Measurements from ENCODE around the gene TEP1. TPM values are rescaled to one million over a fixed set of nuclear protein-coding genes. Genes with fewer than 3 reads are reported as not detected.

The TEP1 gene
- total and polyA plus RNA-seq, 2 of the 13 experiments (the other 11 are each of a cell fraction or from before 2014, with no cell fraction given) = 11.0 to 12.8 TPM

GRCh38 chr14:20455355-20456300, 42.3 kb upstream of the TEP1 start (continued):
- TF ChIP-seq, protein P1, sequence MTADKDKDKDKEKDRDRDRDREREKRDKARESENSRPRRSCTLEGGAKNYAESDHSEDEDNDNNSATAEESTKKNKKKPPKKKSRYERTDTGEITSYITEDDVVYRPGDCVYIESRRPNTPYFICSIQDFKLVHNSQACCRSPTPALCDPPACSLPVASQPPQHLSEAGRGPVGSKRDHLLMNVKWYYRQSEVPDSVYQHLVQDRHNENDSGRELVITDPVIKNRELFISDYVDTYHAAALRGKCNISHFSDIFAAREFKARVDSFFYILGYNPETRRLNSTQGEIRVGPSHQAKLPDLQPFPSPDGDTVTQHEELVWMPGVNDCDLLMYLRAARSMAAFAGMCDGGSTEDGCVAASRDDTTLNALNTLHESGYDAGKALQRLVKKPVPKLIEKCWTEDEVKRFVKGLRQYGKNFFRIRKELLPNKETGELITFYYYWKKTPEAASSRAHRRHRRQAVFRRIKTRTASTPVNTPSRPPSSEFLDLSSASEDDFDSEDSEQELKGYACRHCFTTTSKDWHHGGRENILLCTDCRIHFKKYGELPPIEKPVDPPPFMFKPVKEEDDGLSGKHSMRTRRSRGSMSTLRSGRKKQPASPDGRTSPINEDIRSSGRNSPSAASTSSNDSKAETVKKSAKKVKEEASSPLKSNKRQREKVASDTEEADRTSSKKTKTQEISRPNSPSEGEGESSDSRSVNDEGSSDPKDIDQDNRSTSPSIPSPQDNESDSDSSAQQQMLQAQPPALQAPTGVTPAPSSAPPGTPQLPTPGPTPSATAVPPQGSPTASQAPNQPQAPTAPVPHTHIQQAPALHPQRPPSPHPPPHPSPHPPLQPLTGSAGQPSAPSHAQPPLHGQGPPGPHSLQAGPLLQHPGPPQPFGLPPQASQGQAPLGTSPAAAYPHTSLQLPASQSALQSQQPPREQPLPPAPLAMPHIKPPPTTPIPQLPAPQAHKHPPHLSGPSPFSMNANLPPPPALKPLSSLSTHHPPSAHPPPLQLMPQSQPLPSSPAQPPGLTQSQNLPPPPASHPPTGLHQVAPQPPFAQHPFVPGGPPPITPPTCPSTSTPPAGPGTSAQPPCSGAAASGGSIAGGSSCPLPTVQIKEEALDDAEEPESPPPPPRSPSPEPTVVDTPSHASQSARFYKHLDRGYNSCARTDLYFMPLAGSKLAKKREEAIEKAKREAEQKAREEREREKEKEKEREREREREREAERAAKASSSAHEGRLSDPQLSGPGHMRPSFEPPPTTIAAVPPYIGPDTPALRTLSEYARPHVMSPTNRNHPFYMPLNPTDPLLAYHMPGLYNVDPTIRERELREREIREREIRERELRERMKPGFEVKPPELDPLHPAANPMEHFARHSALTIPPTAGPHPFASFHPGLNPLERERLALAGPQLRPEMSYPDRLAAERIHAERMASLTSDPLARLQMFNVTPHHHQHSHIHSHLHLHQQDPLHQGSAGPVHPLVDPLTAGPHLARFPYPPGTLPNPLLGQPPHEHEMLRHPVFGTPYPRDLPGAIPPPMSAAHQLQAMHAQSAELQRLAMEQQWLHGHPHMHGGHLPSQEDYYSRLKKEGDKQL (CRISPR knock-in tag; IDR thresholded peaks at IDR 0.05; ENCODE audit: low read depth) = 0 out of 2 replicates have a peak, but pooled peaks have one; percentile 0
- TF ChIP-seq ZBTB33 (CRISPR knock-in tag; IDR thresholded peaks at IDR 0.05) = no peak
- TF ChIP-seq MXD3 (CRISPR knock-in tag; IDR thresholded peaks at IDR 0.05) = no peak
- no peak for TF ChIP-seq ZNF557 (CRISPR knock-in tag; IDR thresholded peaks at IDR 0.05)
- TF ChIP-seq NR3C1 (CRISPR knock-in tag; IDR thresholded peaks at IDR 0.05) = no peak
- TF ChIP-seq TBX2 (CRISPR knock-in tag; IDR thresholded peaks at IDR 0.05; ENCODE audit: borderline replicate concordance) = peak; percentile 61; the same call in 1 of the 2 replicates
- TF ChIP-seq SP2 (CRISPR knock-in tag; IDR thresholded peaks at IDR 0.05) = no peak
- TF ChIP-seq, protein P2, sequence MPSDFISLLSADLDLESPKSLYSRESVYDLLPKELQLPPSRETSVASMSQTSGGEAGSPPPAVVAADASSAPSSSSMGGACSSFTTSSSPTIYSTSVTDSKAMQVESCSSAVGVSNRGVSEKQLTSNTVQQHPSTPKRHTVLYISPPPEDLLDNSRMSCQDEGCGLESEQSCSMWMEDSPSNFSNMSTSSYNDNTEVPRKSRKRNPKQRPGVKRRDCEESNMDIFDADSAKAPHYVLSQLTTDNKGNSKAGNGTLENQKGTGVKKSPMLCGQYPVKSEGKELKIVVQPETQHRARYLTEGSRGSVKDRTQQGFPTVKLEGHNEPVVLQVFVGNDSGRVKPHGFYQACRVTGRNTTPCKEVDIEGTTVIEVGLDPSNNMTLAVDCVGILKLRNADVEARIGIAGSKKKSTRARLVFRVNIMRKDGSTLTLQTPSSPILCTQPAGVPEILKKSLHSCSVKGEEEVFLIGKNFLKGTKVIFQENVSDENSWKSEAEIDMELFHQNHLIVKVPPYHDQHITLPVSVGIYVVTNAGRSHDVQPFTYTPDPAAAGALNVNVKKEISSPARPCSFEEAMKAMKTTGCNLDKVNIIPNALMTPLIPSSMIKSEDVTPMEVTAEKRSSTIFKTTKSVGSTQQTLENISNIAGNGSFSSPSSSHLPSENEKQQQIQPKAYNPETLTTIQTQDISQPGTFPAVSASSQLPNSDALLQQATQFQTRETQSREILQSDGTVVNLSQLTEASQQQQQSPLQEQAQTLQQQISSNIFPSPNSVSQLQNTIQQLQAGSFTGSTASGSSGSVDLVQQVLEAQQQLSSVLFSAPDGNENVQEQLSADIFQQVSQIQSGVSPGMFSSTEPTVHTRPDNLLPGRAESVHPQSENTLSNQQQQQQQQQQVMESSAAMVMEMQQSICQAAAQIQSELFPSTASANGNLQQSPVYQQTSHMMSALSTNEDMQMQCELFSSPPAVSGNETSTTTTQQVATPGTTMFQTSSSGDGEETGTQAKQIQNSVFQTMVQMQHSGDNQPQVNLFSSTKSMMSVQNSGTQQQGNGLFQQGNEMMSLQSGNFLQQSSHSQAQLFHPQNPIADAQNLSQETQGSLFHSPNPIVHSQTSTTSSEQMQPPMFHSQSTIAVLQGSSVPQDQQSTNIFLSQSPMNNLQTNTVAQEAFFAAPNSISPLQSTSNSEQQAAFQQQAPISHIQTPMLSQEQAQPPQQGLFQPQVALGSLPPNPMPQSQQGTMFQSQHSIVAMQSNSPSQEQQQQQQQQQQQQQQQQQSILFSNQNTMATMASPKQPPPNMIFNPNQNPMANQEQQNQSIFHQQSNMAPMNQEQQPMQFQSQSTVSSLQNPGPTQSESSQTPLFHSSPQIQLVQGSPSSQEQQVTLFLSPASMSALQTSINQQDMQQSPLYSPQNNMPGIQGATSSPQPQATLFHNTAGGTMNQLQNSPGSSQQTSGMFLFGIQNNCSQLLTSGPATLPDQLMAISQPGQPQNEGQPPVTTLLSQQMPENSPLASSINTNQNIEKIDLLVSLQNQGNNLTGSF (CRISPR knock-in tag; IDR thresholded peaks at IDR 0.05) = 0 out of 2 replicates have a peak, but pooled peaks have one; percentile 65
- 0 out of 2 replicates have a peak, but pooled peaks have one; percentile 19 for TF ChIP-seq HNRNPL (IDR thresholded peaks at IDR 0.05; ENCODE audit: low read depth, low read length)
- no peak for TF ChIP-seq BRCA1 (CRISPR knock-in tag; IDR thresholded peaks at IDR 0.05)
- TF ChIP-seq DZIP1 (CRISPR knock-in tag; IDR thresholded peaks at IDR 0.05) = 0 out of 2 replicates have a peak, but pooled peaks have one; percentile 1
